HepG2 (cell line): ENCODE data around the gene SLC25A47. TPM values are rescaled to one million over a fixed set of nuclear protein-coding genes. Genes with fewer than 3 reads are reported as not detected.

Experiments
- ARID2 ChIP-seq: sonication (generic); formaldehyde crosslinking; IDR thresholded peaks from 2 replicates; pipeline ENCODE4 v1.8.1; 2022; ENCODE audit warnings: mild to moderate bottlenecking, missing genetic modification reagents, borderline replicate concordance
- CHD2 ChIP-seq: IDR thresholded peaks from 2 replicates; pipeline ENCODE4 v1.6.1; 2011; ENCODE audit warnings: low read depth, low read length, improper control_type of control experiment
- DRAP1 ChIP-seq: IDR thresholded peaks from 2 replicates; pipeline ENCODE4 v1.6.1; 2016; ENCODE audit warnings: missing genetic modification reagents, missing compliant biosample characterization
- EHMT2 ChIP-seq: fragments of 200-600 bp; sonication (generic); IDR thresholded peaks from 2 replicates; pipeline ENCODE4 v1.7.0; 2017; ENCODE audit warnings: antibody characterized with exemption, low read depth, low read length, borderline replicate concordance
- FOSL1 ChIP-seq: sonication (generic); formaldehyde crosslinking; IDR thresholded peaks from 2 replicates; pipeline ENCODE4 v1.9.0; 2021; ENCODE audit warnings: missing genetic modification reagents, borderline replicate concordance
- HOXA7 ChIP-seq: sonication (generic); formaldehyde crosslinking; IDR thresholded peaks from 2 replicates; pipeline ENCODE4 v1.8.1; 2022; ENCODE audit warnings: mild to moderate bottlenecking, missing genetic modification reagents, moderate library complexity
- MBD4 ChIP-seq: IDR thresholded peaks from 2 replicates; pipeline ENCODE4 v1.6.1; 2012; ENCODE audit warnings: low read length, inconsistent platforms, borderline replicate concordance
- NFE2L1 ChIP-seq: sonication (generic); formaldehyde crosslinking; IDR thresholded peaks from 2 replicates; pipeline ENCODE4 v1.4.0; 2020; ENCODE audit warnings: missing genetic modification reagents, mild to moderate bottlenecking, borderline replicate concordance
- PBX3 ChIP-seq: sonication (generic); formaldehyde crosslinking; IDR thresholded peaks from 2 replicates; pipeline ENCODE4 v1.8.1; 2023; ENCODE audit warnings: missing genetic modification reagents, inconsistent platforms, borderline replicate concordance
- PPARG ChIP-seq: conservative IDR thresholded peaks from 2 replicates; pipeline ENCODE4 v1.6.1; 2016; ENCODE audit warnings: missing biosample characterization, missing genetic modification reagents
- SIN3B ChIP-seq: fragments of 150-350 bp; IDR thresholded peaks from 2 replicates; pipeline ENCODE4 v1.6.1; 2014; ENCODE audit warnings: low read length
- SYNCRIP ChIP-seq: fragments of 200-400 bp; formaldehyde crosslinking; IDR thresholded peaks from 2 replicates; pipeline ENCODE4 v1.6.1; 2018; ENCODE audit warnings: mild to moderate bottlenecking, low read depth, low read length; ENCODE audit not compliant: insufficient read depth
- ZNF12 ChIP-seq: sonication (generic); formaldehyde crosslinking; IDR thresholded peaks from 2 replicates; pipeline ENCODE4 v1.5.0; 2020; ENCODE audit warnings: missing genetic modification reagents
- ZNF550 ChIP-seq: sonication (generic); formaldehyde crosslinking; IDR thresholded peaks from 2 replicates; pipeline ENCODE4 v1.4.0; 2020; ENCODE audit warnings: mild to moderate bottlenecking, missing genetic modification reagents, borderline replicate concordance
- ZNF558 ChIP-seq: sonication (generic); formaldehyde crosslinking; IDR thresholded peaks from 2 replicates; pipeline ENCODE4 v1.9.0; 2022; ENCODE audit warnings: mild to moderate bottlenecking, missing genetic modification reagents, borderline replicate concordance
- ZNF629 ChIP-seq: sonication (generic); formaldehyde crosslinking; conservative IDR thresholded peaks from 2 replicates; pipeline ENCODE4 v1.5.0; 2020; ENCODE audit warnings: missing genetic modification reagents
- ZNF737 ChIP-seq: sonication (generic); formaldehyde crosslinking; IDR thresholded peaks from 2 replicates; pipeline ENCODE4 v1.5.0; 2020; ENCODE audit warnings: missing genetic modification reagents, mild to moderate bottlenecking, borderline replicate concordance
- ZNF770 ChIP-seq: sonication (generic); formaldehyde crosslinking; IDR thresholded peaks from 2 replicates; pipeline ENCODE4 v1.5.0; 2020; ENCODE audit warnings: mild to moderate bottlenecking, missing genetic modification reagents
- ZSCAN25 ChIP-seq: sonication (generic); formaldehyde crosslinking; IDR thresholded peaks from 2 replicates; pipeline ENCODE4 v1.8.0; 2022; ENCODE audit warnings: mild to moderate bottlenecking, missing genetic modification reagents
- polyA plus RNA-seq, 8 experiments: library from polyadenylated mRNA; depleted of rRNA in 3 of 8; stranded (reverse) in 7 of 8; unstranded in 1 of 8; fragments of >200 nt; fragmentation: Illumina TruSeq in 4 of 8; extraction: Trizol in 4 of 8; gene quantifications; 2 replicates each; pipeline versions ENCODE4 v1.2.1 to v1.2.3, GENCODE V29; 2011 to 2016; ENCODE audit warnings: low read depth in 4 of 8, missing spikeins in 1 of 8, mixed read lengths in 1 of 8; ENCODE audit not compliant: insufficient read depth in 1 of 8
- total RNA-seq, 5 experiments: library from RNA; depleted of rRNA; stranded (reverse); fragments of >200 nt; fragmentation: Illumina TruSeq; extraction: Trizol; gene quantifications; 2 replicates each; pipeline ENCODE4 v1.2.3, GENCODE V29; 2016; ENCODE audit warnings: low read depth in 1 of 5
- TF ChIP-seq, protein P1 (sequence below): sonication (generic); formaldehyde crosslinking; IDR thresholded peaks from 2 replicates; pipeline ENCODE4 v1.9.0; 2022; ENCODE audit warnings: low read depth, missing genetic modification reagents
- TF ChIP-seq, protein P2 (sequence below): sonication (generic); formaldehyde crosslinking; IDR thresholded peaks from 2 replicates; pipeline ENCODE4 v1.9.0; 2021; ENCODE audit warnings: missing genetic modification reagents, mild to moderate bottlenecking, borderline replicate concordance

SLC25A47 gene
- total and polyA plus RNA-seq, 2 of the 13 experiments (the other 11 are each of a cell fraction or from before 2014, with no cell fraction given), result 1.0 to 1.7 TPM

GRCh38 chr14:100285021-100285912, 37.9 kb upstream of the SLC25A47 start (continued):
- TF ChIP-seq FOSL1 (CRISPR knock-in tag) (no peak), ZNF629 (CRISPR knock-in tag) (peak; percentile 33; the same call in 1 of the 2 replicates), ZNF558 (CRISPR knock-in tag) (peak; percentile 60; the same call in 1 of the 2 replicates), PBX3 (CRISPR knock-in tag) (0 out of 2 replicates have a peak, but pooled peaks have one; percentile 47), CHD2 (no peak), MBD4 (no peak), ARID2 (CRISPR knock-in tag) (no peak), PPARG (no peak), SIN3B (no peak), DRAP1 (CRISPR knock-in tag) (0 out of 2 replicates have a peak, but pooled peaks have one; percentile 30), ZNF12 (0 out of 2 replicates have a peak, but pooled peaks have one; percentile 52), ZNF550 (CRISPR knock-in tag) (no peak), ZSCAN25 (CRISPR knock-in tag) (no peak), HOXA7 (CRISPR knock-in tag) (no peak), EHMT2 (no peak), ZNF737 (CRISPR knock-in tag) (no peak), SYNCRIP (no peak), NFE2L1 (CRISPR knock-in tag) (no peak), ZNF770 (CRISPR knock-in tag) (peak; percentile 12; the same call in 1 of the 2 replicates)
- TF ChIP-seq, protein P1, sequence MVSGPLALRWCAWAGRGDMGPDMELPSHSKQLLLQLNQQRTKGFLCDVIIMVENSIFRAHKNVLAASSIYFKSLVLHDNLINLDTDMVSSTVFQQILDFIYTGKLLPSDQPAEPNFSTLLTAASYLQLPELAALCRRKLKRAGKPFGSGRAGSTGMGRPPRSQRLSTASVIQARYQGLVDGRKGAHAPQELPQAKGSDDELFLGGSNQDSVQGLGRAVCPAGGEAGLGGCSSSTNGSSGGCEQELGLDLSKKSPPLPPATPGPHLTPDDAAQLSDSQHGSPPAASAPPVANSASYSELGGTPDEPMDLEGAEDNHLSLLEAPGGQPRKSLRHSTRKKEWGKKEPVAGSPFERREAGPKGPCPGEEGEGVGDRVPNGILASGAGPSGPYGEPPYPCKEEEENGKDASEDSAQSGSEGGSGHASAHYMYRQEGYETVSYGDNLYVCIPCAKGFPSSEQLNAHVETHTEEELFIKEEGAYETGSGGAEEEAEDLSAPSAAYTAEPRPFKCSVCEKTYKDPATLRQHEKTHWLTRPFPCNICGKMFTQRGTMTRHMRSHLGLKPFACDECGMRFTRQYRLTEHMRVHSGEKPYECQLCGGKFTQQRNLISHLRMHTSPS (CRISPR knock-in tag), result no peak; the same call in 1 of the 2 replicates
- TF ChIP-seq, protein P2, sequence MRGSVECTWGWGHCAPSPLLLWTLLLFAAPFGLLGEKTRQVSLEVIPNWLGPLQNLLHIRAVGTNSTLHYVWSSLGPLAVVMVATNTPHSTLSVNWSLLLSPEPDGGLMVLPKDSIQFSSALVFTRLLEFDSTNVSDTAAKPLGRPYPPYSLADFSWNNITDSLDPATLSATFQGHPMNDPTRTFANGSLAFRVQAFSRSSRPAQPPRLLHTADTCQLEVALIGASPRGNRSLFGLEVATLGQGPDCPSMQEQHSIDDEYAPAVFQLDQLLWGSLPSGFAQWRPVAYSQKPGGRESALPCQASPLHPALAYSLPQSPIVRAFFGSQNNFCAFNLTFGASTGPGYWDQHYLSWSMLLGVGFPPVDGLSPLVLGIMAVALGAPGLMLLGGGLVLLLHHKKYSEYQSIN (CRISPR knock-in tag), result no peak
